ENCODE measurements around the gene MTM1.

DNA sequence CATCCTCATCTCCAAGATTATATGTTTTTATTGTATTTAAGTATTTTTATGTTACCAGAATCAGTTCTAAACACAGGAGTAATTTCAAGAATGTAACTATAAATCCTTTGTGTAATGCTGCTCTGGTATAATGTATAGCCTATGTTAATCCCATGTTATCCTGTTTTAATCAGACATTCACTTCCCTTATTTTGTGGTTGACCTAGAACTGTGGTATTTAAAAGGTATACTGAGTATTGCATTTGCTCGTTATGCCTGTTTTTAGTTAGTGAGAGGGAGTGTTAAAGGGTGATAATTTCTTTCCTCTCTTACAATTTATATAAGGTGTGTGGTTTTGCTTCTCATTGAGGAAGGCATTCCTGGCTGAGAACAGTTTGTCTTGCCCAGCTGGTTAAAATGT, 26.2 kb downstream of the MTM1 start:
- TF ChIP-seq EZH2 (IDR thresholded peaks at IDR 0.05) (no peak), EZH2phosphoT487 (IDR thresholded peaks at IDR 0.05) (no peak), CTCF (IDR thresholded peaks at IDR 0.05) (no peak)
